Right lung (tissue), 5 donors: ENCODE results near the gene EPHA4. TPM values are rescaled to one million over a fixed set of nuclear protein-coding genes. Genes with fewer than 3 reads are reported as not detected.

Source experiments
- DNase-seq, 2 donors: peaks; one replicate each; pipeline ENCODE4 v3.0.0-alpha.2; 2013
- polyA plus RNA-seq, 5 donors: library from polyadenylated mRNA; unstranded; fragments of 120-200 nt; gene quantifications; one replicate each; pipeline versions ENCODE4 v1.2.1 to v1.2.3, GENCODE V29; 2013; ENCODE audit warnings: inconsistent platforms in 1 of 5, low replicate concordance in 1 of 5; ENCODE audit not compliant: insufficient read length in 5 of 5, insufficient read depth in 1 of 5

The EPHA4 gene
- polyA plus RNA-seq, 5 donors = 18.6 to 28.5 (median 27.8) TPM

GRCh38 chr2:221400411-221400810 lies 171.7 kb downstream of the EPHA4 start:
- no peak for DNase-seq

- no peak for DNase-seq
Observed at GRCh38 chr2:221399183-221399582, 172.9 kb downstream of the EPHA4 start.

GRCh38 chr2:221397187-221397586 lies 174.9 kb downstream of the EPHA4 start:
- no peak for DNase-seq

- DNase-seq = no peak
Observed at GRCh38 chr2:221392228-221392881, 179.7 kb downstream of the EPHA4 start.

- no peak for DNase-seq
Observed at GRCh38 chr2:221390878-221391277, 181.2 kb downstream of the EPHA4 start.

- no peak for DNase-seq
Observed at GRCh38 chr2:221389904-221390303, 182.2 kb downstream of the EPHA4 start.

GRCh38 chr2:221389421-221389820 lies 182.7 kb downstream of the EPHA4 start:
- no peak for DNase-seq

GRCh38 chr2:221388891-221389290 lies 183.2 kb downstream of the EPHA4 start:
- DNase-seq = no peak

GRCh38 chr2:221385716-221386115 lies 186.4 kb downstream of the EPHA4 start:
- DNase-seq = no peak

GRCh38 chr2:221381928-221382488 lies 190.1 kb downstream of the EPHA4 start:
- no peak for DNase-seq

GRCh38 chr2:221380686-221381085 lies 191.4 kb downstream of the EPHA4 start:
- no peak for DNase-seq

GRCh38 chr2:221380062-221380461 lies 192.0 kb downstream of the EPHA4 start:
- DNase-seq = no peak

- DNase-seq = no peak
Observed at GRCh38 chr2:221377597-221377996, 194.5 kb downstream of the EPHA4 start.

- DNase-seq = no peak
Observed at GRCh38 chr2:221377066-221377465, 195.0 kb downstream of the EPHA4 start.

- no peak for DNase-seq
Observed at GRCh38 chr2:221374234-221374633, 197.9 kb downstream of the EPHA4 start.

GRCh38 chr2:221372907-221373306 lies 199.2 kb downstream of the EPHA4 start:
- DNase-seq = no peak

- no peak for DNase-seq
Observed at GRCh38 chr2:221372159-221372884, 199.8 kb downstream of the EPHA4 start.

- no peak for DNase-seq
Observed at GRCh38 chr2:221371347-221371746, 200.8 kb downstream of the EPHA4 start.

GRCh38 chr2:221370857-221371211 lies 201.3 kb downstream of the EPHA4 start:
- peak; percentile 28 to 31 for DNase-seq

- no peak for DNase-seq
Observed at GRCh38 chr2:221370076-221370856, 201.8 kb downstream of the EPHA4 start.
